Hematopoietic multipotent progenitor cell treated with erythropoietin and hydrocortisone succinate and interleukin-3 and kit ligand, for 4 days (in vitro differentiated cells): ENCODE results near the gene CSF3.
A peak's percentile ranks its signal among the peaks of the same experiment; 100 is the strongest.

Experiments
- DNase-seq: peaks from one replicate; pipeline ENCODE4 v3.0.0-alpha.2; 2015

Gene CSF3

DNA sequence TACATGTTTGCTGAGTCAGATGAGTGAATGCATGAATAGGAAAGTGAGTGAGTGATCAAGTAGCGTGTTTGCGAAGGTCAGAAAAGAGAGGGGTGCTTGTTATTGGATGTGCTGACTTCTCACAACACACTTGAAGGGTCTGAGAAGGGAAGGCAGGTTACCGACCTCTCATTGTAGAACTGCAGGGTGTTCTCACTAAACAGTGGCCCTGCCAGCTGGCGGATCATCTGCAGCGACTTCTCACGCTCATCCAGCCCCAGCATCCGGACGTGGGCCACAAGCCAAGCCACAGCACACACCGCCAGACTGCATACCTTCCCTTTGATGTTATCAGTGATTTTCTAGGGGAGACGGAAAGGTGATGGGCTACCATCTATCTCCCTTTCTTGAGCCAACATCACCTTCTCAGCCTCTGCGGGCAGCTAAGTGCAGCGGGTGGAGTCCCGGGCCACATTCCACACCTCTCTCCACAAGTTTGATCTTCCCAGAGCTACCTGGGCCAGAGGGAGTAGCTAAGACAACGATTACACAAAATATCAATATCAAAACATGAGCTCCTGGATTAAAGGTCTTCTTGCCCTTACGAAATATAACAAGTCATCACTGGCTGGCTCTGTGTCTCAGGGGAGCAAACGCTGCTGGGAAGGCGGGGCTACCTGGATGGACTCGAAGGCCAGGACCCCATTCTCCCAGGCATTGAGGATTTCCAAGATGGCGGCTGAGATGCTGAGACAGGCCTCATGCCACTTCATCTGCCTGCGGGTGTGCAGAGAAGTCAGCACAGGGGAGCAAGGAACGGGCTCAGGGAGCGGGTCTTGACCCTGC lies 11.0 kb downstream of the CSF3 start:
- no peak for DNase-seq

DNA sequence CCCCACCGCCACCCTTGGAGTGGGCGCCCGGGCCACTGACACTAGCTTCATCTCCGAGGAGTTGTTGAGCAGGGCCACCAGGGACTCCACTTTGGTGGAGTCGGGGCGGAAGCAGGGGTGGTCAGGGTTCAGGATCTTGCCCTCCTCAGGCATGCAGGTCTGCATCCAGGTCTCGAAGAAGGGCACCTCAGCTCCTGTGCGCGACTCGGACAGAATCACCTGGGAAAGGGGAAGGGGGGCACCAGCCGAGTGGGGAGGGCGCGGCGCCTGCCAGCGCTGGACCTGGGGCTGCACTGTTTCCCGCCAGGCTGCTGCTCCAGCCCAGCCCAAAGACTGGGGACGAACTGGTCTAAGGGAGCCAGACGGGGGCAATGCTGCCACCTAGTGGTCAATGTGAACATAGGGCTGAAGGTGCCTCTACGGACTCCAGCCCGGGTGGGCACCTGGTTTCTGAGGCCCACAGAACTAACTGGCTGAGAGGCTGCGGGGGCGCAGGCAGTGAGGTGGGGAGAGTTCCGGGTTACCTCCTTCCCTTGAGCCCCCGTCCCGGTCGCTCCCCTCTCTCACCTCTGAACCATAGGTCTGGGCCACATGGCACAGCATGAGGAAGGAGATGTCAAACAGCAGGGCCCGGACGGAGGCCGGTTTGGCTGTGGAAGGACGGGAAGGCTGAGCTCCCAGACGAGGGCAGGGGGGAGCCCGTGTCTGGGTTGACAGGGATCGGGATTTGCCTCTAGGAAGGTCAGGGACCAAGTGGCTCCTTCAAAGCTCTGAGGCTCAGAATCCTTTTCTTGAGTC lies 11.8 kb downstream of the CSF3 start:
- DNase-seq, result peak; percentile 92

DNA sequence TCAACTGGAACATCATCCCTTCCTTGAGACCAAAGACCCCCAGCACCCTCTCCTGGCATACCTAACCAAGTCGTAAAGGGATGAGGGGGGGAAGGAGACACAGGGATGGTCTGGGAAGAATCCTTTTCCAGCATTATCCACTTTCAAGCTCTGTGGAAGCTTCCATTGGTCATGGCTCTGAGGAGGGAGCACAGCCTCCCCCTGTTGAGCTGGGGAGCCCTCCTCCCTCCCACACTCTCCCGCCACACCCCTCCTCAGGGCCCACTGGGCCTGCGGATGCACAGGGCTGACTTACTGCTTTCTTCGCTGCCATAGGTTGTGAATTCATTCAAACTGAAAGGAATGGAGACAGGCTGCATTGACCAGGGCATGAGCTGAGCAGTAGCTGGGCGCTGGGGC lies 12.4 kb downstream of the CSF3 start:
- no peak for DNase-seq

DNA sequence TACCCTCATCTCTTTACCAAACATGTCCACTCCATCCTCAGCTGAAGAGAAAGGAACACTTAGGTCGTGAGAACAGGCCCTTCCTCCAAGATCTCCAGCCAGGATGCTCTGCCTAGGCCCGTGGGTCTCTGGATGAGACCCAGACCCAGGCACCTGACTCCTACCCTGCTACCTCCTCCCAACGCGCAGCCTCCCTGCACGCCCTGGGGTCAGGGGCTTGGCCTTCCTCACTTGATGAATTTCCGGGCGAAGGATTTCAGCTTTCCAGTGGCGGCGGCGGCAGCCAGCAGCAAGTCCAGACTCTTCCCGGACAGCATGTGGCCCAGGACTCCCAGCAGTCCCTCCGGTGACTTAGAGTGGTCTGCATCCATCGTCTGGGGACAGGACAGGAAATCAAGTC lies 13.4 kb downstream of the CSF3 start:
- no peak for DNase-seq

DNA sequence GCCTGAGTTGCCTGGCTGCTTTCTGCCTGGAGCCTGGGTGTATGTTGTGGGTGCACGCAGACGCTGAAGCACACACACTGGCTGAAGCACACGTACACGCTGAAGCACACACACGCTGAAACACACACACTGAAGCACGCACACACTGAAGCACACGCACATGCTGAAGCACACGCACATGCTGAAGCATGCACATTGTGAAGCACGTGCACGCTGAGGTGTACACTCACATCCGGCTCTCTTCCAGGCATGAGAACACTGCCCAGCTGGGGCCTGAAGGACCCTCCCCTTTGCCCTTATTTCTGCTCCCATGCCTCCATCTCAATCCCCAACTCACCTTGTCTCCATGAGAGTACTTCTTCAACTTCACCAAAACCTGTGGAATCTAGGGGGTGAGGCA lies 16.5 kb downstream of the CSF3 start:
- no peak for DNase-seq

DNA sequence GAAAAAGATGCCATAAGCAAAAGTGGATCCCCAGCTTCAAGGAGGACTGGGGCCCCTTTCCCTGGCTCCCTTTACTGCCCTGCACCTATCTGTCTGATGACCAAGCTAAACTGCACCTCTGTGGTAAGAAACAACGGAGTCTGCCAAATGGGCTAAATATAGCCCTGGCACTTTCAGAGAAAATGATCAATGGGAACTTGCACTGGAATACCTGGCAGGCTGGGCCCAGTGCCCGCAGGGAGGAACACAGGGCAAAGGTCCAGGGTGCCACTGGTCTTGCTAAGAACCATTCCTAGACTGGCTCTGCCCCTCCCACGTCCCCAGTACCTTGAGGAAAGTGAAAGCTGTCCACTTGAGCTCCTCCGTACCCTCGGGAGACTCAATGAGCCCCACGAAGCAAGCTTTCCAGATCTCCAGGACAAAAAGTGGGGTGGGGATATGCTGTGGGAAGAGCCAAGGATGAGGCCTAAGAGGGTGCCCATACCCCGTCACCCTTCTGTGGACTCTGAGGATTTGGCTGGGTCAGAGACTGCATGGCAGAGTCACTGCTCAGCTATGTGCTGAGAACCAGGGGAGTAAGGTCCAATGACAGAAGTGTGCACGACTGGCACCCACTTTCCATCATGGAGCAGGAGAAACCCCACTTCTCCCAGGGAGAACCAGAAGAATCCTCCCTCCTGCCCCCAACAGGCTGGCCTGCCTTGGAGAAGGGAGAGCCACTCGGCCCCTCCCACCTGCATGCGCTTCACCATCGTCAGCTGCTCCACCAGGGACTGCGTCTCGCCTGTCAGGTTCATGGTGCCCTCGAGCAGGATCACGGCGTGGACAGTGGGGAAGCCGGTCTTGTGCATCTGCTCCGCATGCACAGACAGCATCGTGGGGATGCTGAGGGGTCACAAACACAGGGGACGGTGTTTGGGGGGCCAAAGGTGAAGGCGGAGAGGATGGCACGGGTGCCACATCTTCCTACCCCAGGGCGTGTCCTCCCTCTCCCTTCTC lies 17.4 kb downstream of the CSF3 start:
- no peak for DNase-seq

DNA sequence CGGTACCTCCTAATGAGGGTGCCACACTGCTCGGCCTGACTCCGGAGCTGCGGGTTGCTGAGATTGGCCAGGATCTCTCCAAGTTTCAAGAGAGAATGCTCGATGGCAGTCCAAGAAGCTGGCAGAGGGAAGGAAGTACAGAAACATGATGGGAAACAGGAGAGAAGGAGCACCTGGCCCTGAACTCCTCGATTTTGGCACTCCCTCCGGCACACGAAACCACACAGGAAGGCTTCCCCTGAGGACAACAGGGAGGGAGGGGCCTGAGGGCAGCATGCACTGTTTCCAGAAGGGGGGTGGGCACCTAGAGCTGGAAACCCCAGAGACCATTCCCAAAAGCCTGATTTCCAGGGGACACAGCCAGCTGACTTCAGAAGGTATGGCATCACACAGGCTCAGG lies 18.1 kb downstream of the CSF3 start:
- DNase-seq, result no peak

DNA sequence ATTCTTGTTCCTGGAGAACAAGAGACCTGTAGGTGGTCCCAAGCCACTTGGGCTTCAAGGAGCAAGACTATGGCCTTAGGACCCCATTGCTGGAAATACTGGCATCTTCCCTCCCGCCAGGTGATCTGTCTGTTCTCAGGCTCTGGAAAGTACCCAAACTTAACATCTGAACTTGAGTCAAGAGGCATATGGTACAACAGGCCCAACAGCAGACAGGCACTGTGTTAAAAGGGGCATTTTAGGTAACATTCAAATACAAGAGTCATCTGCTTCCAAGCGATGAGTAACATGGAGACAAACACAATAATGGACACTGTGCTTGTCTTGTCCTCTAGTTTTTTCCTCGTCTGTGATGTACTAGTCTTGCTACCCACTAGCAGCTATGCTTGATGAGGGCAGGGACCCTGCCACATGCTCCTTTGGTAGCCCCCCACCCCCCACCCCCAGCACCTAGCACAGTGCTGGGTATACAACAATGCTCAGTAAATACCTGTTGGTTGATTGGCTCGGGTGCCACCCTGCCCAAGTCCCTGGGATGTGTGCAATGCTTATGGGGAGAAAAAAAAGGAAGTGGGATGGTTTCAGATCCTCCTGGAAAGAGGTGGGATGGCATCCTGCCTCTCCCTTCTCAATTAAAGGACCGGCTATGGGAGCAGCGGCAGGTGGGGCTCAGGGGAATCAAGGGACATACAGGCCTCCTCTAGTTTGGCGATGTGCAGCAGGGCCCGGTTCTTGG lies 19.4 kb downstream of the CSF3 start:
- no peak for DNase-seq

DNA sequence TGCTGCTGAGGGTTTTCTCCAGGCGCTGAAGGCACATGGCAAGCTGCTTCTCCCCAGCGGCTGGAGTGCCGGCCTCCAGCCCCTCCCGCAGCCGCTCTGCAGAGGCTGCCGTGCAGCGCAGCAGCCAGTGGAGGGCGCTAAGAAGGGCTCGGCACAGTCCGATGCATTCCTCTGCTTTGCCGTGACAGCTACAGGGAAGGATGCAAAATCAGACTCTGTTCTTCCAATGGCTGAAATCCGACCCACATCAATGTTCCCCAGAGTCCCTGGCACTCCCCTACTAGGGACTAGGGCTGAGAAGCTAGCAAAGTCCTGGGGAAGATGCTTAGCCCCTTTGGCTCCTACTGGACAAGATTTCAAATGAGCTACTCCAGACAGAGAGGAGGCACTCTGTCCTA lies 19.9 kb downstream of the CSF3 start:
- DNase-seq, result peak; percentile 59

DNA sequence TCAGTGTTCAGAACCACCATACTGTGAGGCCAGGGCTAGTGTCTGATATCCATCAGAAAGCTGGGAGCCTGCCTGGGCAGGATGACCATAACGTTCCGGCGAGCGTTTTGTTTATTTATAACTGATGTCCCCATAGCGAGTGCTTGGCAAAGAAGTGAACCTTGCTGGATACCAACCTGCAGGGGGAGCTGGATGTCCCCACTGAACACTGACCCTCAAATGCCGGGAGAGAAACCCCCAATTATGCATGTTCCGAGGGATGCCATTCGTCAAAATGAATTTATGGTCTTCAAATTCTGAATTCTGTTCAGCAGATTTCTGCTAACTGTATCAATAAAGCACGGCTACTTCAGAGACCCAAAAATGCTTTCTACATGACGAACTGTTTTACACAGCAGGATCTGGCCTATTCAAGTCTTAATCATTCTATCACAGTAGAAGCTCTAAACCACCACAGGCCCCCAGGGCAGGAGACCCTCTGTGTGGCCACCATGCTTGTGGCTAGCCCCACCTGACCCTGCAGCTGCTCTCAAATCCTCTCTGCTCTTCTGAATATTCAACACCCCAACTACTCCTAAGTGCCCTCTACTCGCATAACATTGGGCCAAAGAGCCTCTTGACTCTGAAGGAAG lies 23.8 kb downstream of the CSF3 start:
- DNase-seq, result peak; percentile 67

DNA sequence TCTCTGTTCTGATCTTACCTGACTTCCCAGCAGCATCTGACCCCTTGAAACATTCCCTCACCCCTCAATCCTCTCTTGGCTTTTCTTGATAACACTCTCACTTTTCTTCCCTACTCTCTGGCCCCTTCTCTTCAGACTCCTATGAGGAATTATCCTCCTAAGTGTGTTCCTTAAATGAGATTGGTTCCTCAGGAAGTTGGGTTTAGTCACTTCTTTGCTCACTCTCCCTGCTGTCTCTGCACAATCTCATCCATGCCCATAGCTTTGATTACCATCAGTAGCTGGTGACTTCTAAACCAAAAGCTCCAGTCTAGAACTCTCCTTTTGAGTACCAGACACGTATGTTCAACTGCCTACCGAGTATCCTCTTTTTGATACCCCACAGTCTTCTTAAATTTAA lies 26.0 kb downstream of the CSF3 start:
- no peak for DNase-seq

DNA sequence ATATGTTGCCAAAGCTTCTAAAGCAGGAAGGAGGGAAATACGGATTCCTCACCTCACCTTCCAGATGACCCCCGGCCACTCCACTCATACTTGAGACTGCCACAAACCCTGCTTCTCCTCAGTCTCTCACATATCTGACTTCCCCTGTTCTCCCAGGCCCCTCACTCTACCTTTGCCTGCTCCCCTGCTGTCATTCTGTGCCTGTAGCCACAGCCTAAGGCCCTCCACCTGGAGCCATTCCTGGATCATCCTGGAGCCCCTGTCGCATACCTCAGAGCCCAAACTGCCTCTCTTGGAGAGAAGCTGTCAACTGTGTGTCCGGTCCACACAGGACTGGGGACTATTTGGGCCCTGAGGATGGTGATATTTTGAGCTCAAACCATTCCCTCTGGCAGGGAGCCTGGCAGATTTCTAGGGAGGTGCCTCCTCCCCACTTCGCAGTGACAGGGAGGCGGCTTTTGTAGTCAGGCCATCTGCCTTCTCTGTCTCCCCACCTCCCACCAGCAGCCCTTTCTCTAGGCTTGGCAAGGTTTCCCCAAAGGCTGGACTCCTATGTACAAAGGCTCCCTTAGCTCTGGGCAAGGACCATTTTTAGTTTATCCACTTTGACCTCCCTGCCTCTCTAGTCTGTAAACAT lies 41.3 kb downstream of the CSF3 start:
- no peak for DNase-seq

DNA sequence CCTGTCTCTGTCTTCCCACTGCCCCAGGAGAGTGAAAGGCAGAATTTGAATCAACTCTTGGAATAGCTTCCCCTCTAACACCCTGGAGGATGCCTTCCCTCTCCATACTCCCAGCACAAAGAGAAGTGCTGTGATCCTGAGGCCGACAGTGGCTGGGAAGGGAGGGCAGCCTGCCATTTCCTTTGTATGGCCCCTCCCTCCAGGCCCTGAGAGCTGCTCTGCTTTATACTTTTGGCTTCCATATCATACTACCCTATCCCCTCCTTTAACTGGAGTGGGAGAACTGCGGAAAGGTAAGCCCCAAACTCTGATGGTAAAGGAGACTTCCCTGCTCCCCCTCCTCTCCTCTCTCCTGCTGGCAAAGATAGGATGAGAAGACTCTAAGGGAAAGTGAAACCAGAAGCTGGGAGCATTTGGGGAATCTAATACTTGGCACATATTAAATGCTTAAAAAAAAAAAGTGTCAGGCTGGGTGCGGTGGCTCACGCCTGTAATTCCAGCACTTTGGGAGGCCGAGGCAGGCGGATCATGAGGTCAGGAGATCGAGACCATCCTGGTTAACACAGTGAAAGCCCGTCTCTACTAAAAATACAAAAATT lies 43.0 kb downstream of the CSF3 start:
- DNase-seq, result no peak

DNA sequence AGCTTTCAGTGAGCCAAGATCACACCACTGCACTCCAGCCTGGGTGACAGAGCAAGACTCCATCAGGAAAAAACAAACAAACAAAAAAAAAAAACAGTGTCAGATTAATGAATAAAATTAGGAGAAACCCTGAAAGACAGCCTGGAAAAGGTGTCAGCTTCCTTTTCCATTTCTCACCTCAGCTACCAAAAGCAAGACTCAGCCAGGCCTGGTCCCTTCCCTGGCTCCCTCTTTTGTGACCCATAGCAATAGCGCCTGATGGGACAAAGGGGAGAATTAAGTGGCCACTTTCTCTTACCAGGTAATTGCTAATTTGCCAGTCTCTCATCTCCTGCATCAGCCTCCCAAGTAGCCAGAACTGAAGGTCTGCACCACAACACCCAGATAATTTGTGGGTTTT lies 43.6 kb downstream of the CSF3 start:
- DNase-seq, result no peak

DNA sequence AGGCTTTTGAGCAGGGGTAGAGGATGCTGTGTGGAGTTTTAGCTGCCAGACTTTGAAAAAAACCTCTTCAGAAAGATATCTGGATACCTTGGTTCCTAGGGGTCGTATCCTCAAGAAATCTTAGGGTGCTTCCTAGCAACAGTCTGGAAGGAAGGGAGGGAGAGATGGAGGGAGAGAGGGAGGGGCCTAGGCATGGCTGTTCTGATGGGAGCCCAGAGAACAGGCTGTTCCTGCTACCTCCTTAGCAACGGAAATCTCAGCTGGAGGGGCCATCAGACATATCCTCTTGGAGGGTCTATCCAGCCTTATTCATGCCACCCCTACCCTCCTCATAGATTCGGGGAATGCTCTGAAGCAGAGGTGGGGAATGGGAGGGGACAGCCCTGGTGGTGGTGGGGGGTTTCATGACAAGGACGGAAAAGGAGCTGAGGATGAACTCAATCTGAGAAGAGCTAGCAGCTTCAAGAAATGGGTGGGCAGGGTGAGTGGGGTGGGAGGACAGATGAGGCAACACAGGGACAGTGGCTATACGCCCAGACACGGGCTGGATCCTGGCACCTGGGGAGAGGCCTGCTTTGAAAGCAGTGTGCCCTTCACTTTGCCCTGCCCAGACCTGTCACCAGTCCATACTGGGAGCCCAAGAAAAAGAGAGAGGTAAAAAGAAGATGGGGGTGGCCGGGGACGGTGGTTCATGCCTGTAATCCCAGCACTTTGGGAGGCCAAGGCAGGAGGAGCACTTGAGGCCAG lies 44.7 kb downstream of the CSF3 start:
- DNase-seq, result no peak

DNA sequence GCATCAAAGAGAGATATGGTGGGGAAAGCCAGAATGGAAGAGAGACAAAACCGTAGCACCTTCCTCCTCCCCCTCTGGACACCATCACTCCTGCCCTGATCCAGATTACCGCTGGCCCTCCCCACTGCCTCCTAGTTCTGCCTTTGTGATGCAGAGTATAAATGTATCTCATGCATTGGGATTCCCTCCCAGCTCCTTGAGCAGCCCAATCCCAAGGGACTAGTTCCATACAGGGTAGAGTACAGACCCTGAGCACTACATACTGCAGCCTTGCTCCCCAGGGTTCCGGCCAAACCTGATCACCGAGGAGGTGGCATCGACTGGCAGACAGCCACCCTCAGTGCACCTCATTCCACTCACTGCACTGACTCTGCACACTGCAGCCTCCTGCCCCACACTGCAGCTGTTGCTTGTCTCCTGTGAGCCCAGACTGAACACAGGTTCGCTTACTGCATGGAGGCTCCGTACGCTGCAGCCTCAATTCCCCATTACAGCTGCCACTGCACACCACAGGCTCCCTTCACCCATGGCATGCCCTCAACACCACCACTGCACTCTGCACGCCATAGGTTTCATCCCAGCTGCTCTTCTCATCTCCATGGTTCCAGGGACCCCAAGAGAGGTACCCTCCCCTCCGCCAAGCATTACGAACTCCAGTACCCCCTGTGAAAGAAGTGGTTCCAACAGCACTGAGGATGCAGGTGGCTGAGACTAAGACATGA lies 45.8 kb downstream of the CSF3 start:
- DNase-seq, result no peak

DNA sequence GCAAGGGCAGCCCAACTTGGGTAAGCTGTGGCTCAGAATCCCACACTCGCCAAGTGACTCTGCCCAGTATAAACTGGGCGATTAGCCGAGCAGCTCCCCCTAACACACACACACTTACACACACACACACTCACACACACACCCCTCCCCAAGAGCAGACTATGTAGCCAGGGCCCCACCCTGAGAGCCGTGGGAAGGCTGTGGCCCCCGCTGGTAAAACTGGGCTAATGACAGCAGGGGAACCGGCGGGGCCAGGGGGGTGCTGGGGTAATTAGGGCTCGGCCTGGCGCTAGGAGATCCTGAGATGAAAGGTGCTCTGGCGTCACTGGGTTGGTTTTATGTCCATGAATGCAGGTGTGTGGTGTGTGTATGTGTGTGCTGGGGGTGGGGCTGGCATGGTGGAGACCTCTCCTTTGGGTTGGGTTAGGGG lies 46.4 kb downstream of the CSF3 start:
- DNase-seq, result no peak

DNA sequence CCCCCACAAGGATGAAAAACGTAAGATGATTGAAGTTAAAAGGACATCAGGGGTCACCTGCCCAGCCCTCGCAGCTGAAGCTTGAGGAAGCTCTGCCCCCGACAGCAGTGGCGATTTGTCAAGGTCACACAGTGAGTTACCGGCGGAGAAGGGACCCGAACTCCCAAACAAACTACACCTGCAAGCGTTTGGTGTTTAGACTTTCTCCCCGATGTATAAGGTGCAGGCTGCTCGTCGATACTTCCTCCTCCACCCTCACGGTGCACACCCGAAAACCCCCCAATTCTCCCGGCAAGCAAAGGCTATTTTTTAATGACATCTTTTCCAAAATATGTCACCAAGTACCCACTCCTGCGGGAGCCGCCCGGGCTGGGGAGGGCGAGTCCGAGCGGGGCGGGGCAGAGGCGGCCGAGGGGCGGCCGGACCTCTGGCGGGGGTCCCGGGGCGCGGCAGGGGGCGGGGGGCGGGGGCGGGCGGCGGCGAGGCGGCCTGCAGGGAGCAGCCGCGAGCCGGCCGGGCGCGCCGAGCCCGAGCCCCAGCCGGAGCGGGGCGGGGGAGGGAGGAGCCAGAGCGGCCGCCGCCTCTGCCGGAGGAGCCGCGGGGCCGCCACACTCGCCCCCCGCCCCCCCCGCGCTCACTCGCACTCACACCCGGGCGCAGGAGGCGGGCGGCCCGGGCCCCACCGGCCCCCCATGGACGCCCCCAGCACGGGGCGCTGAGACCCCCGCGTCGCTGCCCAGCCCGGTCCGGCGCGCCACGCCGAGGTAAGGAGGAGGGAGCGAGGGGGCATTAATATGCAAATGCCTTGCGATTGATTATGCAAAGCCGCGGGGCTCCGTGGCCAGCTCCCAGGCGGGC lies 47.3 kb downstream of the CSF3 start, which contains the start of gene THRA:
Gene THRA (plus strand): TSS at position 637 of the 858 bp plus-strand sequence. CDS start 11,524 bp downstream, outside the sequence.
- DNase-seq, result peak; percentile 87
